Activated CD8-positive, alpha-beta T cell treated with anti-CD3 and anti-CD28 coated beads, Interleukin-2, amount 10 ng/mL, durations not matched to agents 7 days and 5 days (primary cell): ENCODE measurements around the gene GDF9. TPM values are rescaled to one million over a fixed set of nuclear protein-coding genes. Genes with fewer than 3 reads are reported as not detected.

ENCODE experiments used
- ATAC-seq: fragments of 150-1000 bp; cut with Tn5 transposase; one replicate; pipeline ENCODE4 v1.10.0; 2021; ENCODE audit warnings: moderate library complexity
- CTCF ChIA-PET: fragments of 350-600 bp; sonication (Branson Sonifier 250); formaldehyde crosslinking; loops from one replicate; lab custom pipeline; 2021; ENCODE audit warnings: antibody characterized with exemption; lab: Charles Lee
- POLR2A ChIA-PET: fragments of 350-600 bp; sonication (Branson Sonifier 250); formaldehyde crosslinking; loops from one replicate; lab custom pipeline; 2021; ENCODE audit warnings: antibody characterized with exemption; lab: Charles Lee
- DNase-seq: peaks from one replicate; pipeline ENCODE4 v3.0.0-alpha.2; 2020
- H3K27ac Mint-ChIP-seq: one replicate; pipeline ENCODE4 v1.8.0; 2021; ENCODE audit warnings: mild to moderate bottlenecking, mixed read lengths
- H3K27me3 Mint-ChIP-seq: one replicate; pipeline ENCODE4 v1.8.0; 2021; ENCODE audit warnings: low read depth, mixed read lengths
- H3K36me3 Mint-ChIP-seq: one replicate; pipeline ENCODE4 v1.8.0; 2021; ENCODE audit warnings: low read depth, mixed read lengths
- H3K4me1 Mint-ChIP-seq: one replicate; pipeline ENCODE4 v1.8.0; 2021; ENCODE audit warnings: low read depth, mixed read lengths
- H3K4me3 Mint-ChIP-seq: one replicate; pipeline ENCODE4 v1.8.0; 2021; ENCODE audit warnings: mild to moderate bottlenecking, mixed read lengths
- H3K9me3 Mint-ChIP-seq: one replicate; pipeline ENCODE4 v1.8.0; 2022; ENCODE audit warnings: mixed read lengths; ENCODE audit not compliant: insufficient read depth
- total RNA-seq, 2 experiments: library from RNA; stranded (reverse); gene quantifications; one replicate each; pipeline ENCODE4 v1.2.3, GENCODE V29; 2021

Gene GDF9
- total RNA-seq, 2 experiments from 2014 or later: 0.52 to 0.92 TPM

DNA sequence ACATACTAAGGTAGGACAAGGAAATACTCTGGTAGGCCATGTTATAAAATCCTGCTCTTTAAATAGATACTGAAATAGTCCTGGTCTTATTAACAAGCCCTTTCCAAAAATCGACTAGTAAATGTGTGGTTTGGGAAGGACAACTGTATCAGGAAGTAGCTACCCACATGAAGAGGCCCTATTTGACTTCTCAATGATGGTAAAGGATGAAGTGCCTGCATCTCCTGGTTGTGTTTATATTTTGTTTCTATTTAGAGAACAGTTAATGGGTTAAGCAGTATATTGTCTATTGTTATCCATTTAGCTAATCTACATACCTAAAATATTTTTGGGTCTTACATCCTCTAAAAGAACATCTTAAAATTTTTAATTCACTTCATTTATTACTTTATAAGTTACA lies 12.5 kb downstream of the GDF9 start:
- Mint-ChIP-seq H3K27me3 (peaks cover 12% of the 10 kb centered on the region), H3K9me3 (no peaks in the 10 kb centered on the region), H3K27ac (no peak overlapping the region), H3K4me3 (no peak overlapping the region), H3K36me3 (no peaks in the 10 kb centered on the region), H3K4me1 (peaks cover 5% of the 10 kb centered on the region)
- ATAC-seq (no peak), DNase-seq (no peak)
- ChIA-PET CTCF (interaction anchor here (0.8 to 1.4 kb wide), 5 partner anchors 10 to 34 kb away, joined by 3 to 6 read pairs (median 3); partner anchors contain the start of genes GDF9, SHROOM1 and UQCRQ), POLR2A (interaction anchor here (1.1 kb wide), 1 partner anchor 13 kb away, joined by 3 read pairs; no protein-coding TSS in a partner anchor)

DNA sequence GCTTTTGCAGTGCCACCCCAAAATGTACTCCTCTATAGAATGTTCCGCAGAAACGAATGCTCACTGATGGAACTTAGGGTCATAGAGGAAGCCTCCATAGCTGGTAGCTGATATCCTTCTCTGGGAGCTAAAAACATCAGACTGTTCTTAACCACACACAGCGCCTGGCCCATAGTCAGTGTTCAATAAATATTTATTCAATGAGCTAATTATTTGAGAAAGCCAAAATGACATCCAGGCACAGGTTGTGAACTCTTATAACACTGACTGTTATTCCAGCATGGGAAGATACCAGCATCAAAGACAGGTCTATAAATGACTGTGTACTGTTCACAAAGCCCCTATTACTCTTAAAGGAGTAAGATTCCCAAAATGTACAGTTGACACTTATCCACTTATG lies 12.9 kb downstream of the GDF9 start:
- Mint-ChIP-seq H3K36me3 (no peaks in the 10 kb centered on the region), H3K4me3 (no peak overlapping the region), H3K4me1 (peaks cover 5% of the 10 kb centered on the region), H3K27ac (no peak overlapping the region), H3K27me3 (peaks cover 9% of the 10 kb centered on the region), H3K9me3 (no peaks in the 10 kb centered on the region)
- CTCF ChIA-PET: interaction anchor here (1.2 to 1.3 kb wide), 2 partner anchors 11 to 33 kb away, joined by 3 to 4 read pairs; no protein-coding TSS in a partner anchor
- ATAC-seq: no peak
- POLR2A ChIA-PET: no interaction called here
- DNase-seq: no peak

DNA sequence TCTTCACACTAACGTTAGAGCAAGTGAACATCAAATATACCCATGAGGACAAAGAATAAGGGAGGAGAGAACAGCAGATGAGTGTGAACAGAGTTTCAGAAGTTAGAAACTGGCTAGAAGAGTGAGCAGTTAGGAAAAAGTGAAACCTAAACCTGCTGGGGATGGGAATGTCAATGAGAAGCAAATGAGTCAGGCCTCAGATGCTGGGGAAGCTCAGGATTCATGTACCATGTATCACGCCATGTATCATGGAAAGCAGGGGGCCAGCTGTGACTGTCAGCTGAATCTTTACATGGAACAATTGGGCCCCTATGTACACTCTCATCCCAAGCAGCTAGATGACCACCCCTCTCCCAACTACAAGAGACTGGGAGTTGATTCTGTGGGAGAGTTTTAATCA lies 16.2 kb downstream of the GDF9 start:
- no peak for ATAC-seq
- Mint-ChIP-seq H3K4me3 (no peak overlapping the region), H3K27me3 (peaks cover 5% of the 10 kb centered on the region), H3K27ac (no peak overlapping the region), H3K9me3 (no peaks in the 10 kb centered on the region), H3K4me1 (peaks cover 5% of the 10 kb centered on the region), H3K36me3 (no peaks in the 10 kb centered on the region)
- no peak for DNase-seq
- POLR2A ChIA-PET: no interaction called here
- CTCF ChIA-PET: interaction anchor here (0.7 to 2.6 kb wide), 4 partner anchors 14 to 58 kb away, joined by 3 to 8 read pairs (median 3); no protein-coding TSS in a partner anchor

DNA sequence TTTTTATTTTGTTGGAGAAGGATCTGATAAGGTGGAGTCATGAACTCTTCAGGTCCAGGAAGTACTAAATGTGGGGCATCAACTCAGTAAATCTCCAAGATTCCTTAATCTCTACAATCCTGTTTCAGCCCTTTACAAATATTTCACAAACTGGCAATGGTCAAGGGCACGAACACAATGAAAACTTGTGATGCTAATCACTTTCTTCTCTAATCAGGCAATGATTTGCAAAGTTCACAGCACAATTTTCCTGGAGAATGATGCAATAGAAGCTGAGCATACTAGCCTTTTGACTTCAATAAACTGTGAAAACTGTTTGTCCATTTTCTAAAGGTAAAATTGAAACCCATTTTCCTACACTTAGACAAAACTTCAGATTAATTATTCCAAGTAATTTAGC lies 16.9 kb downstream of the GDF9 start:
- Mint-ChIP-seq H3K9me3 (no peaks in the 10 kb centered on the region), H3K36me3 (no peaks in the 10 kb centered on the region), H3K27ac (no peak overlapping the region), H3K4me1 (peaks cover 5% of the 10 kb centered on the region), H3K27me3 (peaks cover 5% of the 10 kb centered on the region), H3K4me3 (no peak overlapping the region)
- POLR2A ChIA-PET: interaction anchor here (1.2 kb wide), 1 partner anchor 12 kb away, joined by 3 read pairs; no protein-coding TSS in a partner anchor
- DNase-seq: no peak
- CTCF ChIA-PET: interaction anchor here (1.2 to 2.6 kb wide), 4 partner anchors 15 to 463 kb away, joined by 3 to 8 read pairs (median 3); no protein-coding TSS in a partner anchor
- no peak for ATAC-seq

DNA sequence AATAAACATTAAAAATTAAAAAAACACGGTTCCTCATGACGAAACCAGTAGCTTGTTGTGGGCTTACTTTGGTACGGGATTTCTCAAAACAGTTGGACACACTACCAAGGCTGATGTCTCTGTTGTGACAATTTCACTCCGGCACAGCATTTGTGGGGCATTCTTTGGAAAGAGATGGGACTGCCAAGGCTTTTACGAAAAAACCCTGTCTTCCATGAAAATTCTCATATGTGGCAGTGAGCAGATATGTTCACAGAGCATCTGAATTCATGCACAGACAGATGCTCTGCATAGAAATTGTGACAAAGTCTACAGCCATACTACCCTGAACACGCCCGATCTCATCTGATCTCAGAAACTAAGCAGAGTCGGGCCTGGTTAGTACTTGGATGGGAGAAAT lies 18.0 kb downstream of the GDF9 start:
- Mint-ChIP-seq H3K4me3 (no peak overlapping the region), H3K36me3 (no peaks in the 10 kb centered on the region), H3K9me3 (no peaks in the 10 kb centered on the region), H3K27ac (no peak overlapping the region), H3K27me3 (peaks cover 5% of the 10 kb centered on the region), H3K4me1 (no peaks in the 10 kb centered on the region)
- DNase-seq (no peak), ATAC-seq (no peak)
- ChIA-PET POLR2A (interaction anchor here (1.2 kb wide), 1 partner anchor 13 kb away, joined by 3 read pairs; no protein-coding TSS in a partner anchor), CTCF (interaction anchor here (1.2 to 2.6 kb wide), 3 partner anchors 29 to 462 kb away, joined by 3 to 8 read pairs (median 3); no protein-coding TSS in a partner anchor)

DNA sequence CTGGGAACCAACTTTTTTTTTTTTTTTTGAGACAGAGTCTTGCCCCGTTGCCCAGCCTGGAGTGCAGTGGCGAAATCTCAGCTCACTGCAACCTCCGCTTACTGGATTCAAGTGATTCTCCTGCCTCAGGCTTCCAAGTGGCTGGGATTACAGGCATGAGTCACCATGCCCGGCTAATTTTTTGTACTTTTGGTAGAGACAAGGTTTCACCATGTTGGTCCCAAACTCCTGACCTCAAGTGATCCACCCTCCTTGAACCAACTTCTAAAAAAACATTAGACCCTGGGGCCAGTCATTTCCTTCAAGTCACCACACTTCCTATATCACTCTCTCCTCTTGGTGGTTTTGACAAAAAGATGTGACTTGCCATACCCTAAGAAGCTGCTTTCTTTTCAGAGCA lies 25.0 kb downstream of the GDF9 start:
- ChIA-PET CTCF (interaction anchor here (0.6 to 1.4 kb wide), 2 partner anchors 84 to 336 kb away, joined by 3 read pairs; no protein-coding TSS in a partner anchor), POLR2A (no interaction called here)
- no peak overlapping the region for H3K27ac Mint-ChIP-seq
- ATAC-seq (no peak), DNase-seq (no peak)
- H3K36me3 Mint-ChIP-seq: no peaks in the 10 kb centered on the region
- H3K4me3 Mint-ChIP-seq: no peak overlapping the region
- no peaks in the 10 kb centered on the region for H3K9me3 Mint-ChIP-seq
- H3K4me1 Mint-ChIP-seq: peaks cover 12% of the 10 kb centered on the region
- no peaks in the 10 kb centered on the region for H3K27me3 Mint-ChIP-seq

DNA sequence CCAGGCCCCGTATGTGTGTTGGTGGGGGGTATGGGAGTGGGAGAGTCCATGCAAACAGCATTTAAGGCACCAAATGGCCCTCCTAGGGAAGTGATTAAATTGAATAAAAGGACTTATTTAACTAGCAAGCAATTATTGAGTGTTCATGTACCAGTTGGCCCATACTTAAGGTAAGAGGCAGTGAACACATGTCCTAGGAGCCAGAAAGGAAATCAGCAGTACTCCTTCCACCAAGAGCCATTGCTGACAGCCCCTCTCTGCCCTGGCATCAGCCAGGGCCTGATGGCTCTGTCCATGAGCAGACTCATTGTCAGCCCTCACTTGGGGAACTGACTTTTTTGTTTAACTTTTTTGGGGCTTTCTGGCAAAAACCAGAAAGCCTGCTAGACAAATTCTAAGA lies 25.4 kb downstream of the GDF9 start:
- Mint-ChIP-seq H3K27ac (no peak overlapping the region), H3K4me1 (peaks cover 12% of the 10 kb centered on the region), H3K36me3 (no peaks in the 10 kb centered on the region), H3K27me3 (no peaks in the 10 kb centered on the region), H3K4me3 (no peak overlapping the region), H3K9me3 (no peaks in the 10 kb centered on the region)
- no peak for ATAC-seq
- ChIA-PET POLR2A (no interaction called here), CTCF (interaction anchor here (0.6 to 1.4 kb wide), 2 partner anchors 84 to 335 kb away, joined by 3 read pairs; no protein-coding TSS in a partner anchor)
- DNase-seq: no peak

DNA sequence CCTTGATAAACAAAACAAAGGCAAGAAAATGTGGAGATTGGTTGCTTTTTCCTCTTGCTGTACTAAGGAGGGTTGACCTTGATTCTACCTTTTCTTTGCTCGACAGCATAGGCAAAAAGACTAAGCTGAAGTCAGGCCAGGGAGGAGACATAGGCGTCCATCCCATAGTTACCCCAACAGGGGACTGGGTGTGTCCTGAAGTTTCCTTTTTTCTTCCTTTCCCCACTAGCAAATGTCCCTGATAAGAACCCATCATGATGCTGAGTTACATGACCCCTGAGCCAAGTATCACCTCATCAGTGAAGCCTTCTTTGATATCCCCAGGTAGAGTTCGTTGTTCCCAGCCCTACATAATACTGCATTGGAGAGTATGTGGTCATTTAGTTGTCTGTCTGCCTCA lies 26.0 kb downstream of the GDF9 start:
- no peaks in the 10 kb centered on the region for H3K27me3 Mint-ChIP-seq
- H3K36me3 Mint-ChIP-seq: no peaks in the 10 kb centered on the region
- DNase-seq: no peak
- POLR2A ChIA-PET: no interaction called here
- CTCF ChIA-PET: interaction anchor here (1.4 kb wide), 1 partner anchor 335 kb away, joined by 3 read pairs; no protein-coding TSS in a partner anchor
- H3K9me3 Mint-ChIP-seq: no peaks in the 10 kb centered on the region
- H3K4me3 Mint-ChIP-seq: no peak overlapping the region
- ATAC-seq: no peak
- H3K4me1 Mint-ChIP-seq: peaks cover 12% of the 10 kb centered on the region
- H3K27ac Mint-ChIP-seq: no peak overlapping the region

DNA sequence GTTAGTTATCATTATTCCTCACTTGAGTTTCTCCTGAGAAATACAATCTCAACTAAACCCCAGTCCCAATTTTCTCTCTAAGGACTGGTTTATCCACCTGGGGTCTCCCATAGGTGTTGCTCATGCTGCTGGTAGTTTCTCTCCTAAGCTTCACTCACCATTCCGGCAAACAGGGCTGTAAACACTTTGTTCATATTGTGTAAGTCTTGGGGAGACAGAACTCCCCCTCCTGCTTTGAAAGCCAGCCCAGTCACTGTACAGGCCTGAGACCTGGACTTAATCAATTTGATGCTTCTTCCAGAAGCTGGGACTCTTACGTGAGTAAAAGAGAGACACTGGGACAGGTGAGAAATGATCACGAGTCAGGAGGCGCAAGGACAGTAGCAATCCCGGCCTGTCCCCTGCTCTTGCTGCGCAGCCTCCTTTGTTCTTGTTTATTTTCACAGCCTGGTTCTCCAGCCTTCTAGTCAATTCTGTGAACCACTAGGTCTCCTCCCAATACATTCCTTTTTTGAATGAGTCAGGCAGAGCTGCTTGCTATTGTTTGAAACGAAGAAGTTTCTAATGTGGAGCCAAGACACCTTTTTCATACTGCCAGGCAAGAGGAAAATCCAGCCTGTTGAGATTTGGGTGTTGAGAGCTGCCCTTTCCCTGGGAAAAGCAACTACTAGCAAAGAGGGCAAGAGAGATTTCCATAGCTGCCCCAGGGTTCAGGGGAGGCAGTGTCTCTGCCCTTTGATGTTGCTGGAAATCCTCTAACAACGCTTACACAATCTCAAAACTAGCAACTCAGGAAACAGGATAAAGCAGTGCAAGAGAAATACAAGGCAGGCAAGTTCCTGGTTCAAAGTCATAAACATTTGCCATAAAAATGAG lies 26.6 kb downstream of the GDF9 start:
- H3K4me3 Mint-ChIP-seq: no peak overlapping the region
- no peaks in the 10 kb centered on the region for H3K9me3 Mint-ChIP-seq
- H3K4me1 Mint-ChIP-seq: peaks cover 12% of the 10 kb centered on the region
- ATAC-seq: no peak
- ChIA-PET POLR2A (no interaction called here), CTCF (interaction anchor here (1.2 kb wide), 1 partner anchor 43 kb away, joined by 3 read pairs; no protein-coding TSS in a partner anchor)
- no peak overlapping the region for H3K27ac Mint-ChIP-seq
- no peaks in the 10 kb centered on the region for H3K27me3 Mint-ChIP-seq
- no peak for DNase-seq
- no peaks in the 10 kb centered on the region for H3K36me3 Mint-ChIP-seq

DNA sequence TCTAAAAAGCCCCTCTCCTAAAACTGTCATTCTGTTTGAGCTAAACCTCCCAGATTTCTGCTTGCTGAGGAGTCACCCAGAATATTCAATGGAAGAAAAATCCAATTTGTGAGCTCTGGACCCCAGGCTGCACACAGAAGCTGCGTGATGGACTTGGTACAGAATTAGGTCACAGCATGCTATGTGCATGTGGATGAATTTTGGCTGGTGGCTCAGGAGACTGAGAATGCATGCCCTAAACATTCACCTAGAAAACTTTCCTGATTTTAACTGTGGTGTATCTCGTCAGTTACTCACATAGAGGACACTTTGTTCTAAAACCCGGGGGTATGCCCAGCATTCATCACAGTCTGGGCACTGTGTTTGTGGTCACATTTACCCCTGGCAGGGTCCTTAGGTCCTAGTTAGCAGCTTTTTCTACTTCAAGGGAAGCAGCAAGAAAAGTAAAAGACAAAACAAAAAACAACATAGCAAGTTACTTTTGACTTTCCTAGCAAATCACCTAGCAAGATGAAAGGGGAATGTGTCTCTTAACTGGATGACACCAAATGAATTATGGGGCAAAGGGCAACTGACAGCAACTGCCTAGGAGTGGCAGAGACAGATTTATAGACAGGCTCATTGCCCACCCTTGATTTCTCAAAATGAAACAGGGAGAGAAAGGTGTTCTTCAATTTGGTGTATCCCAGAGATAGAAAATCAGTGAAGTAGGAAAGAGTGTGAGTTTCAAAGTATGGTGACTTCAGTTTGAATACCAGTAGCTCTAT lies 27.6 kb downstream of the GDF9 start:
- ATAC-seq (no peak), DNase-seq (no peak)
- Mint-ChIP-seq H3K4me3 (no peak overlapping the region), H3K27ac (no peak overlapping the region), H3K27me3 (no peaks in the 10 kb centered on the region), H3K36me3 (no peaks in the 10 kb centered on the region), H3K4me1 (peaks cover 12% of the 10 kb centered on the region), H3K9me3 (no peaks in the 10 kb centered on the region)
- ChIA-PET CTCF (interaction anchor here (1.2 kb wide), 1 partner anchor 44 kb away, joined by 3 read pairs; no protein-coding TSS in a partner anchor), POLR2A (no interaction called here)

DNA sequence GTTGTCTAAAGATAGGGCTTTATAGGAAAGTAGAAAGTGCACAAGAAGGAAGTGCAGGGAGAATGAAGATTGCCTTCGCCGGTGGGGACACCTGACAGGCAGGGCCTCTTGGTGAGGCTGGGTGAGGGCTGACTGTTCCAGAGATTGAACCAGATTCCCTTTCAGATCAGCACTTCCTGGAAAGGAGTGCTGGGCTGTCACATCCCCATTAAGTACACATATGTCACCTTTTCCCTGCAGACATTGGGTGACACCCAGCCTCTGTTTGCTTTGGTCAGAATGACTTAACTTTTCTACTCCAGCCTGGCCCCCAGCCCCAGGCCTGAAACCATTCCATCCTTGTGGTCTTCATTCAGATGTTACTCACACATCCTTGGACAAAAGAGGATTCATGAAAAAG lies 28.4 kb downstream of the GDF9 start:
- H3K36me3 Mint-ChIP-seq: no peaks in the 10 kb centered on the region
- CTCF ChIA-PET: no interaction called here
- DNase-seq: no peak

More for the DNA sequence above, 28.4 kb downstream of the GDF9 start:
- Mint-ChIP-seq H3K9me3 (no peaks in the 10 kb centered on the region), H3K4me1 (peaks cover 12% of the 10 kb centered on the region), H3K4me3 (no peak overlapping the region), H3K27ac (no peak overlapping the region), H3K27me3 (no peaks in the 10 kb centered on the region)
- no peak for ATAC-seq
- POLR2A ChIA-PET: no interaction called here
